SKM-1 (cell line): ENCODE data around the gene TMEM59.

Source experiments
- DNase-seq: peaks from one replicate; lab custom pipeline; 2025; ENCODE audit not compliant: unreplicated experiment; lab: John Stamatoyannopoulos, UW

The TMEM59 gene

DNA sequence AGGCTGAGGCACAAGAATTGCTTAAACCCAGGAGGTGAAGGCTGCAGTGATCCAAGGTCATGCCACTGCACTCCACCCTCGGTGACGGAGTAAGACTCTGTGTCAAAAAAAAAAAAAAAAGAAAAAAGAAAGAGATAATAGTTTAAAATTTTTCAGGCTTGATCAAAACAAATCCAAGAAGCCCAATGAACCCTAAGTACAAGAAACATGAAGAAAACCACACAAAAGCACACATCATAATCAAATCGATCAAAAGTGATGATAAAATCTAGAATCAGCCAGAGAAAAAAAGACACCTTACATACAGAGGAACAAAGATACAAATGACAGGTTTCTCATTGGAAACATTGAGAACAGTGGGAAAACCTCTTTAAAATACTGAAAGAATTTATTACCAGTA is 66.5 kb downstream of the TMEM59 start:
- no peak for DNase-seq

DNA sequence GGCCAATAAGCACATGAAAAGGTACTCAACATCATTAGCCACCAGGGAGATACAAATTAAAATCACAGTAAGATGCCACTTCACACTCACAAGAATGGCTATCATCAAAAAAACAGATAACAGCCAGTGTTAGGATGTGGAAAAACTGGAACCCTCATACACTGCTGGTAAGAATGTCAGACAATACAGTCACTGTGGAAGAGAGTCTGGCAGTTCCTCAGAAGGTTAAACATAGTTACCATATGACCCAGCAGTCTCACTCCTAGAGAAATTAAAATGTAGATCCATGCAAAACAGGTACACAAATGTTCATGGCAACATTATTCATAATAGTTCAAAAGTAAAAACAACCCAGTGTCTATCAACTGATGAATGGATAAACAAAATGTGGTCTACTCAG is 68.3 kb downstream of the TMEM59 start:
- no peak for DNase-seq

DNA sequence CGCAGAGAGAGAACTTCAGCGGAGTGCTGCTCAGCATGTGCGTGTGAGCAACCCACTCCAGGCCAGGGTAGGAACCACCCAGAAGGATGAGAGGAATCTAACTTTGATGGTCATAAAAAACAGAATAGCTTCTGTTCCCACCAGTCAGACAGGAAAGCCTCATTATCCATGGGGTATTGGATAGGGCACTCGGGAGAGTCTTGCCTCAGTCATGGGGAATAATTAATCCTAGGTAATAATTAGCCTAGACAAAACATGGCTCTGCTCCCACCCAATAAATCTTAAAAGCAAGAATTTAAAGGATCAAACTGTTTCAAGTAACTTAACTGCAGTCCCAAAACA is 70.3 kb downstream of the TMEM59 start:
- no peak for DNase-seq

DNA sequence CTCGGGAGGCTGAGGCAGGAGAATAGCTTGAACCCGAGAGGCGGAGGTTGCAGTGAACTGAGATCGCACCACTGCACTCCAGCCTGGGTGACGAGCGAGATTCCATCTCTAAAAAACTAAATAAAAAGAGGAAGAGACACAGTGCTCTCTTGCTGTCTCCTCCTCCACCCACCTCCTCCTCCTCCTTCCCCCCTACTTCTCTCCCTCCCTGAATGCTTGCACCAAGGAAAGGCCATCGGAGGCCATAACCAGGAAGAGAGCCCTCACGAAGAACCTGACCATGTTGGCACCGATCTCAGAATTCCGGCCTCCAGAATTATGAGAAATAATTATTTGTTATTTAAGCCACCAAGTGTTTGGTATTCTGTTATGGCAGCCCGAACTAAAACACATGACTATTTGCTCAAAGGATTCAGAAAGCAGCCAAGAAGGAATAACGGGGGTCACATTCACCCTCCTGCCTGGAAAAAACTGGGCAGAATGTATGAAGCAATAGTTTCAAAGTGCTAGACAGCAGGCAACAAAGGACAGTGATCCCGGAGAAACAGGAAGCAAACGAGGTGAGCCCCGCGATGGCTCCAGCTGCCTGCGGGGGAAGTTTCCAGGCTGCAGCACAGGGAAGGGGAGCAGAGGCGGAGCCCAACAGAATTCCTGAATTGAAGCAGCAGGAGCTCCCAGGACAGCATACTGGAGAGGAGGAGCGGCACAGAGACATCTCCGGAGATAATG is 70.8 kb downstream of the TMEM59 start:
- peak; percentile 42 for DNase-seq

DNA sequence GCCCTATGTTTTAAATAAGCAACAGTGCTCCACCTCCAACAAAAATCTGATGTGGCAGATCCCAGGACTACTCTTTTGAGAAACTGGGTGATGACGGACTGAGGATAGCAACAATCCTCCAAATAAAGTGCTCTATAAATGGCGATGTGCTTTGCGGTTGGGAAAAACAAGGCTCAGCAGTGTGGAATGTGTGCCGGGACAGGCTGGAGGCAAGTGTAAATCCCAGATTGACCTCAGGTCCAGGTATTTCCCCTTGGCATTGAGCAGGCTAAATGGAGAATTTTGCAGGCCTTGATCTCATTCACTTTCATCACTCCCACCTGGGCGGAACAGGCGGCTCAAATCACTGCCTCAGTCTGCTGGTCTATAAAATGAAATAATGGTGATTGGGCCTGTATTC is 71.8 kb downstream of the TMEM59 start:
- no peak for DNase-seq

DNA sequence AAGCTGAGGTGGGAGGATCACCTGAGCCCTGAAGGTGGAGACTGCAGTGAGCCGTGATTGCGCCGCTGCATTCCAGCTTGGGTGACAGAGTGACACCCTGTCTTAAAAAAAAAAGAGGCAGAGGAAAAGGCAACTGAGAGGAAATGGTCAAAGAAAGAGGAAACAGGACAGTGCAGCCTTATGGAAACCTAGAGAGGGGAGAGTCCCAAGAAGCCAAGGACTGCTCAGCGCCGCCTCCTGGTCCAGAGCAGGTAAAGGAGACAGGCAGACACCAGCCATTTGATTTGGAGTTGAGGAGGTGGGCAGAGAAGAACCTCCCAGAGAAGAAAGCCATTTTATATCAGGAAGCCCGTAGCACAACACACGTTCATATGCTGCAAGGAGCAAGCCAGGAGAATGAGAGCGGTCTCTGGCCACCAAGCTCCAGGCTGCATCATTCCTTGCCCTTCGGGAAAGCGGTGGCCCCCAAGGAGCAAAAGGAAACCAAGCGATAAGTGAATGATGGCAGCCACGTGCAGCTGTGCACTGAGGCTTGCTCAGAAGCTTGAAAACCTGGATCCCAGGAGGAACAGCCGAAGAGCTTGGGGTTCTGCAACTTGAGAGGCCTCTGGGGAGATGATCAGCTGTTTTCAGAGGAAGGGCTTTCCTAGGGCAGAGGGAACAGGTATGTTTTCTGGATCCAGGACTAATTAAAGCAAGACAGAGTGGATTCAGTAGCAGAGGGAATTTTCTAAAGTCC is 73.1 kb downstream of the TMEM59 start:
- no peak for DNase-seq
